Dedifferentiated amniotic fluid mesenchymal stem cell (primary cell): ENCODE measurements around the gene OTUD5.

Source experiments
- DNase-seq: peaks from one replicate; pipeline ENCODE4 v3.0.0-alpha.2; 2016; ENCODE audit errors: extremely low spot score

The OTUD5 gene

DNA sequence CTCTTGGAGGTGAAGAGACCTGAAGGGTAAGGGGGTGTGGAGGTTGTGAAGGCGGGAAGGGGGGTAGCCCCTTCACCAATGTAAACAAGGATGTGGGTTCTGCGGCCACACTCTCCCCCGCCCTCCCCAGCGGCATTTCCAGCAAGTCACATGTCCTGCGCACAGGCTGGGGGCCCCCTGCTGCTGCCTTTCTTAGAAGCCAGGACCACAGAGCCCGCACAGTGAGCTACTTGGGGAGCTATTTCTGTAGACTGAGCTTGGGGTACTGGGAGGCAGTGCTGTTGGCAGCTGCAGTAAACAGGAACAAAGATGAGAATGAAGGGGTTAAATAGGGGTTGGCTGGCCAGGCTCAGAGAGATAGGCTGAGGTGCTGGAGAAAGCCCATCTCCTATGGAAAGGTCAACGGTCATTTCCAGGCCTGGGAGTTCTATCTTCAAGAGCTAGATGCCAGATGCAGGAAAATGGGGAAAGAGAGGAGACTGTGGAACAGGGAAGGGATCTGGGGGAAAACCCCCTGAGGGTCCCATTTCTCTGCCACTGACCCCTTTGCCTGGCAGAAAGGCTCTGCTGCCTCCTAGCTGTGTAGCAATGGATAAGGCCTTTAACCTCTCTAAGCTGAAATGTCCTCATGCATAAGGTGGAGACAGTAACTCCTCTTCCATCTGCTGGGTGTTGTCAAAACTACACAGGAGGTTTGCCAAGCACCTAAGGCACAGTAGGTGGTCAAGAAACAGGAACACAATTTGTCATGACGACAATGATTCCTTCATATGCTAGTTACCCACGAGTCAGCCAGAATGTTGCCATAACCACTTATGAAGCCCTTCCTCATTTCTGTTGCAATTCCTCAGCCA lies 20.1 kb downstream of the OTUD5 start:
- DNase-seq: no peak

DNA sequence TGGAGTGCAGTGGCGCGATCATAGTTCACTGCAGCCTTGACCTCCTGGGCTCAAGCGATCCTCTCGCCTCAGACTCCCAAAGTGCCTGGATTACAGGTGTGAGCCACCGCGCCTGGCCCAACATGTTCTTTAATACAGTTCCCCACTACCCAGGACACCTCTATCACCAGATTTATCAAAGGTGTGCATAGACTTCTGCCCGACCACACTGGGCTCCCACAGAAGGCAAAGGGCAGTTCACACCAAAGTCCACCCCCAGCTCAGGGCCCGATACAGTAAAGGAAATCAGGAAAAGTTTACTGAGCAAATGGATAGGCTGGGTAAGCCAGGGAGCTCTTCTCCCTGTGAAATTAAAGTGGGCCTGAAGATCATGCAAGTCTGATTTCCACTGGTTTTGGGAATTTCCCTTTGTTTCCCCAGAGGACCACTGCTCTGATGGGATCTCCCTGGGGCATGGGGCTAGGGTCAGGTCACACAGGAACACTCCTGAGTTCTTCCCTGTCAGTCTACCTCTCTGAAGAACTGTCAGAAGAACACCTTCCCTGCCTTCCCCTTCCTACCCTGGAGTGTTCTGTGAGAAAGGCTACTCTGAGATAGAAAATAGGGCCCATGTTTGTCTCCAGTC lies 20.9 kb downstream of the OTUD5 start:
- DNase-seq: no peak

DNA sequence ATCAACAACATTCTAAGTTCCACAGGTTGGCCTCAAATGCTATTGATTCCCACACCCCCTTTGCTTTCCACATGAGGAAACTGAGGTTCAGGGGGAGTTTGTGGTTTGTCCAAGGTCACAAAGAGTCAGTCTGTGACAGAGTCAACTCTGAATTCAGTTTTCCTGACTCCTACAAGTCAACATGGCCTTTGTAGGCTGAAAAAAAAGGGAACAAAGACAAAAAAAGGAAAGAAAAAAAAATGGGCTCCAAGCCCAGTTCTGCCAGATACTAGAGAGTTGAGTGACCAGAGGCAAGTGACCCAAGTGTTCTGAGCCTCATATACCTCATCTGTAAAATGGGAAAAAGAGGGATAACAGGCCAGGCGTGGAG lies 22.1 kb downstream of the OTUD5 start:
- DNase-seq: no peak

DNA sequence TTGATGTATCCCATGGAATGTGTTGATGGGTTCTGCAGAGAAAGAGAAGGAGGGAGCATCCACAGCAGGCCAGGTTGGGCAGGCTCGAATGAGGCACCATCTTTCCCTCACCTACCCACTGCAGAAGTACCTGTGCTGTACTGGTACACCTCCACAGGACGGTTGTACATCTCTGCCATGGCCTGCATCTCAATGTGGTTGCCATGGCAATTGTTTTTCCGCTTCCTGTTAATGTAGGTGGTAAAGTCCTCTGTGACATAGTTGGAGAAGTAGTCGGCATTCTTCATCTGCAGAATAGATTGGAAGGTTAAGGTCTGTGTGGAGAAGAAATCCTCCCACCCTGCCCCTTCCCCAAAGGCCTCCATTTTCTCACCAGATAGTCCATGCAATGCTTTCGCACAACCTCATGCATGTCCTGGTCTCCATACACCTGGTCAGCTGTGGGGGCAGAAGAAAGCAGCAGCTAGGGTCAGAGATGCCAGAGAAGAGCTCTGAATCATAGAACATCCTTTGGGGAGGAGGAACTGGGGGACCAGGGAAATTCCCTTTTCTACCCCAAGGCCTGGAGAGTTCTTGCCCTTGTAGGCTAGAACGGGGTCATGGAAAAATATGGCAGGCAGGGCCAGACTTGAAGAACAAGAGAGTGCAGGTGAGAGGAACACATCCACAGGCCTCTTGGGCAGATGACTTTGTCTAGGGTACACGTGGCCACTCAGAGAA lies 22.7 kb downstream of the OTUD5 start:
- DNase-seq: no peak

DNA sequence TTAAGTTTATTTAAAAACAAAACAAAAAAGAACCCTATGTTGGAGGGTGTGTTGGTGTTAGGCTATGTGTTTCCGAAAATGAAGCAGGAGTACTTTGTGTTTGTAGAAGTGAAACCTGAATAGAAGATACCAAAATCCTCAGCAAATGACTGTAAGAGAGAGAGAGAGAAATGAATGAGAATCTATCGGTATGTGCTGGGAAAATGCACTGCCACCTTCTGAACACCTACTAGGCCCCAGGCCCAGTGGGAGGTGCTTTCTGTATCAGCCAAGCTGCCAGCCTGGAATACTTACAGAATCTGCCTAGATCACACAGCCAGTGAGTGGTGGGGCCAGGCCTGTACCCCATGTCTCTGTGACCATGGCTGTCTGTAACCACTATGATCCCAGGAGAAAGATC lies 23.6 kb downstream of the OTUD5 start:
- no peak for DNase-seq

DNA sequence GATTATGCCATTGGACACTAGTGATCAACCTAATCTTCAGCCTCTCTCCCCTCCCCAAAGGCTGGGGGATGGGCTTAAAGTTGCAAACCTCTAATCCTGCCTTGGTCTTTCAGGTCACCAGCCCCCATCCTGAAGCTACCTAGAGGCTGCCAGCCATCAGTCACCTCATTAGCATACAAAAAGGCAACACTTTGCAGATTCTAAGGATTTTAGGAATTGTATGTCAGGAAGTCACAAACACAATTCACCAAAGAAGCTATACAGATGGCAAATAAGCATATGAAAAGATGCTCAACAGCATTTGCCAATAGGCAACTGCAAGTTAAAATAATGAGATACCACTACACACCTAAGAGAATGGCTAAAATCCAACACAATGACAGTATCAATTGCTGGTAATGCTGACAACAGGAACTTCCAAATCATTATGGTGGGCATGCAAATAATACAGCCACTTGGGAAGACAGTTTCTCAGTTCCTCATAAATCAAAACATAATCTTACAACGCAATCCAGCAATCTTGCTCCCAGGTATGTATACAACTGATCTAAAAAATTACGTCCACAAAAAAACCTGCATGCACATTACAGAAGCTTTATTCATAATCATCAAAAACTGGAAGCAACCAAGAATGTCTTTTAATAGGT lies 29.5 kb downstream of the OTUD5 start:
- no peak for DNase-seq

DNA sequence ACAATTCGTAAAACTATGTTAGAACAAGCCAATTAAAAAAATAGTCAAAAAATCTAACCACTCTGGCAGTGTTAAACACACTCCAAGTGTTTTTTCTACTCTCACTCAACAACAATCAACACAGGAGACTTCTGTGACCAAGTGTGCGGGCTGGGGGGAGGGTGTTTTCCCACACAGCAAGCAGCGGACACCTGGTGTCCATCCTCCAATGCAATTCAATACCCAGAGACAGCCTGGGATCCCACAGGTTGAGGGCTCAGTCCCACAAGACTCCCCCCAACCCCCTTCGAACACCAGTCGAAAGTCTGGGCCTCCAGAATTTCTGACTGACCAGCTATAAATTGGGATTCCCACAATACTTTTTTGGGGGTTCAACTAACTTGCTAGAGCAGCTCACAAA lies 30.3 kb downstream of the OTUD5 start:
- DNase-seq: no peak

DNA sequence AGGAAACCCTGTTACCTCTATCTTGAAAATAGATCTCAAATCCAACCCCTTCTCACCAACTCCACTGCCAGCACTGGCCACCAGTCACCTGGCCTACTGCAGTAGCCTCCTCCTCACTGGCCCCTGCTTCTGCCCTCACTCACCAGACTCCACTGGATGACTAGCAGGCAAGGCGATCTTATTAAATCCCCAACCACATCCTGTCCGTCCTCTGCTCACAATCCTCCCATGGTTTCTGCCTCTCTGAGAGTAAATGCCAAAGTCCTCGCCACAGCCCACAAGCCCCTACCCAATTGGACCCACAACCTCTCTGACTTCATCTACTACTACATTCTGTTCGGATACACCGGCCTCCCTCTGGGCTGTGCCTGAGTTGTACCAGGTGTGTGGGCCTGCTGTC lies 33.1 kb downstream of the OTUD5 start:
- no peak for DNase-seq

DNA sequence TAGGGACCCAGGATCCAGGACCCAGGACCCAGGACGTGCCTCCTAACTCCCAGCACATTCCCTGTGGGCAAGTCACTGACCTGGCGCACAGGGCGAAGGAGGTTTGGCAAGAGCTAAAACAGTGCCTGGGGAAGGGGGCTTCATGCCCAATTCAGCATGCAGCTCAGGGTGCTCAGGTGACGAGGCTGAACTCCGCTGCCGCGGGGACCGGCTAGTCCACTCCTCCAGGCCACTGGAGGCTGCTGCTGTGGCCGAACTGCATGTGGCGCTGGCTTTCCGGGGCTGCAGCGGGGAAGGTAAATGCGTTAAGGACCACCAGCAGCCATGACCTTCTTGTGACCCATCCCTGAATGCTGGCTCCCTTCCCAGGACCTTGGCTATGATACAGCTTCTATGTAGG lies 33.6 kb downstream of the OTUD5 start:
- DNase-seq: no peak

DNA sequence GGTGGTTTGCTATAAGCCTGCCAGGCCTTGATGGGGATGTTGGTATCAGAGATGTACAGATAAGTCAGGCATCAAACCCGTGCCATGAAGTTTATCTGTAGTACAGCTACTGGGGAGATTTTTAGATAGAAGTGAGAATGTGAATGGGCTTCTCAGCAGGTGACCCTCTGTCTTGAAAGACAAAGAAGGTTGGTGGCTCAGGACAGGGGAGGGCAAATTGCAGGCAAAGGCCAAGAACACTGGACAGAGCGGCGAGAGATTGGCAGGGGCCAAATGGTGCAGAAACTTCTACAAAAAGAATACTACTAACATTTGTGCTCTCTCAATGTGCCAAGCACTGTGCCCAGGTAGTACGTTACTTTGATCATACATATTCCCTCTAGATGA lies 36.7 kb downstream of the OTUD5 start:
- no peak for DNase-seq

DNA sequence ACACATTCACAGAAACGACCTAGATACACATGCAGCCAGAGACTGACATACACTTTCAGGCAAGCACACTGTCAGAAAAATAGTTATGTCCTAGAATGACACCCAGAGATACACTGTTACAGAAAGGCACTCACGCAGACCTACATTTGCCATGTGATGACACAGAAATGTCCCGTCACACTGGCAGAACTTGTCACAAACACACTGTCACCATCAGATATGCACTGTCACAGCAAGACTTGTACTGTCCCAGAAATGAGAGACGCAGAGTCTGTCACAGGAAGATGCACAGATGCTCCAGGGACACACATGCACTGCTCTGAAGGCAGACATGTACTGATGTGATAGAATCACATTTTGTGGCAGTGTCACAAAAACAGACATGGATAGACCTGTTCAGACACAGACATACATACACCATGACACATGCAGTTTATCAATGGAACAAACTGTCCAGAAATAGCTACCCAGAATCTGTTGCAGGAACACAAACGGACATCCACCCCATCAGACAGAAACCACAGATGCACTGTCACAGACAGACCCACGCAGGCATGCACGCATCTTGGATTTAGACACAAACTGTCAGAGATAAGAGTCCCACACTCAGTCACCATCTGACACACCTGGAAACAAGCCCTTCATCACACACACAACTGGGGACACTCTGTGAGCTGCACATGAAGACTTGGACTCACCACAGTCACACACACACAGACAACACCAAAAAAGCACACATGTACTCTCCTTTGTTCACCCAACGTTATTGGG lies 37.3 kb downstream of the OTUD5 start:
- no peak for DNase-seq

DNA sequence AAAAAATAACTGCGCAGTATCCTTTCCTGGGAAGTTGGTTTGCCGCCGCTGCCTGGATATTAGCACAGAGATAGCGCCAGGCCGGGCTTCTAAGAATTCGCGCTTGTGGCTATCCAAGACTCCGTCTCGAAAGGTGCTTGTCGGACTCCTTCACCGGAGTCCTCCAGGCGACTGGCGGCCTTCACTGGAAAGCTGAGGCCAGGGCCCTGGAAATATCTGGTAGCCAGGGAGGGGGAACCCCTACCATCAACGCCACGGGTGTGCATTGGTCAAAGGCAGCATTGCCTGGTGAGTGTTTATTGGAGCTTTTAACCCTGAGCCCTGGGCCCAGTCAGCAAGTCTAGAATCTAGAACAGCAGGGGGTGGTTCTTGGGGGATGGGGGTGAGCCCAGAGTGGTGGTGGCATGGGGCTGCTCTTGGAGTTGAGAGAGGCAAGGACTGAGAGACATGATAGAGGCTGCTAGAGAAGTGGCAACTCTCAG lies 38.0 kb downstream of the OTUD5 start:
- no peak for DNase-seq

DNA sequence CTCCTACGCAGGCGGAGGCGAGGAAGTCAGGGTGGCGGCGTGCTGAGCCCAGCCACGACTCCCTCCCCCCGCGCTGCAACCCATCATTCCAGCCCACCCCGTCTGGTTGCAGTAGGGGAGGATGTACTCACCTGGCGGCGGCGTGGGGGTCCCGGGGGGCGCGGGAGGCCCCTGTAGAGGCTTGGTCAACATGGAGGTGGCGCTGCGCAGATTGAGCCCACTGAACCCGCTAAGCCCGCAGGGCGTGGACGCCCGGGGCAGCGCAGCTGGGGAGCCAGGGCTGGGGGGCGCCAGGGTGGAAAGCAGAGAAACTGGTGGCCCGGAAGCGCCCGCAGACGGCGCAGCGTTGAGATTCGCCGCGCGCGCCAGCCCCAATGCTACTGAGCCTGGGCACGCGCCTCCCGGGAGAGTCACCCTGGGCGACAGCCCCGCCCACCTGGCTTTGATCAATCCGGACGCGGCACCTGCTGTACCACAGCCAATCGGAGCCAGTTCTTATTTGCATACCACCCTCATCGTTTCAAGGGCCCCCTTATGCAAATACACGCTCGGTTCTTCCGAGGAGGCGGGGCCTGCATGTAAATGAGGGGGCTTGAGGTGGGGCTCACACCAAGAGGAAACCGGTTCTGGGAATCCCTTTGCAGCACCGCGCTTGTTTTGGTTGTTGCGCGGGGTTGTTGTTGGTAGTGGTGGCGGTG lies 38.6 kb downstream of the OTUD5 start, which contains the start of gene PIM2:
Gene PIM2 (minus strand): TSS at position 382 of the 698 bp plus-strand sequence. CDS start 190 bp downstream, at position 192.
- DNase-seq: no peak

DNA sequence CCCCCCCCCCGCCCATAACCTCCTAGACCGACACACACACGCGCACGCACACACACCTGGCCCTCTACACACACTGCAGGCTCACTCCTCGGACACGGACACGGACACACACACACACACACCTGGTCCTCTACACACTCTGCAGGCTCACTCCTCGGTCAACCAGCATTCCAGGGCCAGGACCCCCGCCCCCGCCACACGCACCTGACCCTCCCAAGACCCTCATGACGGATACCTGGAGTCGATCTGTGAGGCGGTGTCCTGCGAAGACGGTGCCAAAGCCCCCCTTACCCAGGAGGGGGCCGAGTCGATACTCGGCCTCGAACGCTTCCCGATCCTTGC lies 39.1 kb downstream of the OTUD5 start:
- DNase-seq: no peak

DNA sequence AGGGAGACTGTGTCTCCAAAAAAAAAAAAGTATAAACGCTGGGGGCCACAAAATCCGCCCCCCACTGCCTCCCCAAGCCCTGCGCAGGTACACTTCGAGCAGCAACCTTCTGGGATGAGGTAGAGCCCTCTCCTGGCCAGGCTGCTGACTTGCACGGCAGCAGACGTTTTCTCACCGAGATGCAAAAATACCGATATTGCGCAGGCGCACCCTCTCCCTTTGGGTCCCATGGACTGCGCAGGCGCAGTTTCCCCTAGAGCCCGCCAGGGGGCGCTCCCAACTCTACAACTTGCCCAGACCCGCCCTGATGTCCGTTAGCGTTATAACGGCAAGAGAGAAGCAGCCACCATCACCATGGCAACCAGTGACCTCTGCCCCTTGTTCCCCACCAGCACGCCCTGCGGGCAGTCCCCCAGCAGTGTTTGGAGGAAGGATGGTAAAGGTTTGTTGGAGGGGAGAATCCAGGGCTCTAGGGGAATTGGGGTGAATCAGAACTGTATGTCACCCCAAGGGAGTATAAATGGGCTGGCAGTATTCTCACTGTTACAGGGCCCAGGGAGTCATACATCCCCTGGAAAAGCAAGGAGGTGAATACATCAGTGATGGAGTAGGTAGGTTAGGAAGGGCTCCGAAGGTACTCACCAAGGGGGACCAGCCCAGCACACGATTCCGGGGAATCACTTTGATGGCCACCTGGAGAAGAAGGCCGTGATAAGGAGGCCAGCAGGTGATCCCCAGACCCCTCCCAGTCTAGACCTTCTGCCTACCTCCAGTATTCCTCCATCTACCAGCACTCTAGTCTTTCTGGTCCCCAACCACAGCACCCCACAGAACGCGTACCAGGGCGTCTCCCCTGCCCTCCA lies 40.0 kb downstream of the OTUD5 start:
- DNase-seq: peak; percentile 83

DNA sequence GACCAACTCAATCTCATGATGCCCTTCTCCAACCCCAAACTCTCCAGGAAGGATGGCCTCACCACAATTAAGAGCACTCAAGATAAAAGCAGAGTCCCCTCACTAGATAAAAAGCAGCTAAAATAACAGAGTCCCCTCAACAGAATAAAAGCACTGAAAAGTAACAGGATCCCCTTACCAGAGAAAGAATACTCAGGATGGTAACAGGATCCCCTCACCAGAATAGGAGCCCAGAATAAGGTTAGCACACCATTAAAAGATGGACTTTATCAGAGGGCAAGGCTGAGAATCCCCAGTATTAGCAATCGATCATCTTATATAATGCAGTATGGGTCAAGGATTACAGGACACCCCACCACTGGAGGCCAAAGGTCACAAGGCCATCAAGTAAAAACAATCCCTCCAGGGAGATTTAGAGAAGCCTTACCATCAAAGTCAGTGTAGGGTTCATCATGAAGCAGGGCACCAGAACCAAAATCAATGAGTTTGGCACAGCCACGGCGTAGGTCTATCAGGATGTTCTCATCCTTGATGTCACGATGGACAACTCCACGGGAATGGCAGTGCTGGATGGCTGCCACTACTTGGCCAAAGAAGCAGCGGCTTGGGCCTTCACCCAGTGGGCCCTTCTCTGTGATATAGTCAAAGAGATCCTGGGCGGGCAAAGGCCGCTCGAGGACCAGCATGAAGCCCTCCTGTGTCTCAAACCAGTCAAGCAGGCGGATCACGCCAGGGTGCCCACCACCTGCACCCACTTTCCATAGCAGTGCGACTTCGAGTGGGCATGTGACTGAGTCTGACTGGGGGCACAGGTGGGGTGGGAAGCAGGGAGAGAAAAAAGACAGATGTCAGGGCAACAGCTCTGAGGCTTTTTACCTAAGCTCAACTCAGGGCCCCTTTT lies 42.6 kb downstream of the OTUD5 start:
- DNase-seq: no peak

DNA sequence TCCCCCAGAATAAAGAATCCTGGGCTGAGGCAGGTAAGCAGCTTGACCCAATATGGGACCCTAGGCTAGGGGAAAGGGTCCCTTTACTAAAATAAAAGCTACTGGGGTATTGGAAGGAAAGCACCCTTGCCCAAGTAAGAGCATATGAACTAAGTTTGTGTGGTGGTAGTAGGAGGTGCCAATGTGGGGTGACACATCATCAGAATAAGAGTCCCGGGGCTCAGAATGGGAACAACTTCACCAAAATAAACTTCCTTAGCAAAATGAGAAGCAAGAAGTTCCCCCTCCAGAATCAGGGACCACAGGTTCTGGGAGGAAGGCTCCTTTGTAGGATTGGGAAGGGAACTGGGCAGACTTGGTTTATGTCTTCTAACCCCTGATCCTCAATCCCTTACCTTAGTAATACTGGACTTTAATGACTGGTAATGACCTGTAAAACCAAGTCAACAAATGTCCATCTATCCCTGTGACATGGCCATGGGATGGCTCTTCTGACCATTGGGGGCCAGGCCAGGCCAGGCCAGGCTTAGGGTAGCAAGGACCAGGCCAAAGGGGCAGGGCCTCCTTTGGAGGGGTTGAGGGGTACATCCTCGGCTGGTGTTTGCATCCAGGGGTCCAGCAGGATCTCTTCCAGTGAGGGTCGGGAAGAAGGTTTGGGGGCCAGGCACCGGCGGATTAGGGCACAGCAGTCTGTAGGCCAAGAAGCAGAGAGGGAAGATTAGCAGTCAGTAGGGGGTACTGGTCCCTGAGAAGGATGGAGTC lies 43.6 kb downstream of the OTUD5 start:
- no peak for DNase-seq
